GM19043 (cell line): ENCODE measurements around the gene ST7.

Experiments used
- ATAC-seq: cut with Tn5 transposase; IDR thresholded peaks from one replicate; pipeline ENCODE4 v1.9.1; 2021; ENCODE audit warnings: low read depth; ENCODE audit not compliant: unreplicated experiment

The ST7 gene

GRCh38 chr7:117248829-117249228 lies 295.5 kb downstream of the ST7 start:
- no peak for ATAC-seq

DNA sequence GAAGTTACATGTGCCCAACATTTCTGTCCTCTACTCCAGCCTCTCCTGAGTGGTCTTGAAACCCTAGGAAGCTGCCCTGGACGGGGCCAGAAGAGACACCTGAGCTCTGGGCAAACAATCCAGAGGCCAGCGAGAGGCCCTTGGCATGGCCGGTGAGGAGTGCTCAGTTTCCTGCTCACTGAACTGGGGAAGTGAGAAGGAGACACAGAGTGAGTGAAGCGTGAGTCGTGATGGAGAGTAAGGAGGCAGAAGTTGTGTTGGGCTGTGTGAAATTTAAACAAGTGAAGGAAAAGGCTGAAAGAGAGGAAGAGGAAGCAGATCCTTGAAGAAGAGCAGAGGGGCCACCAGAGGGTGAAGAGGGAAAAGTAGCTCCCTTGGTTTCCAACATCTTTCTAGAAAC lies 296.4 kb downstream of the ST7 start:
- ATAC-seq = no peak

- ATAC-seq = no peak
These were observed 296.9 kb downstream of the ST7 start for GRCh38 chr7:117250245-117250644.

DNA sequence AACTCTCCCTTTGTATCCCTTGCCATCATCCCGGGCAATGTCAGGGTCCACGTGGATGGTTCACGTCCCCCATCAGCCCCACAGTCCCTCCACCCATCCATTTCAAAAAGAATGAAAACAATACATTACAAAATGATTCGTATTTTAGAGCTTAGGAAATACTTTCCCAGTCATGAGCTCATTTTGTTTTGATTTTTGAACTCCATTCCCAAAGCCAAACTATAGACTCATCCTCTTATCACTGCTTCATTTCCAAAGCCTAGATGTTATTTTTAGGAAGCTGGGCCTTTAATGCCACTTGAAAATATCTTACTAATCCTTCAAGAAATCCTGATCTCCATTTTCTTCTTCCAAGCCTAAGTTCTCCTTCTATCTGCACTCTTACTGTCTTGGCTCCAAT lies 297.5 kb downstream of the ST7 start:
- ATAC-seq = no peak

DNA sequence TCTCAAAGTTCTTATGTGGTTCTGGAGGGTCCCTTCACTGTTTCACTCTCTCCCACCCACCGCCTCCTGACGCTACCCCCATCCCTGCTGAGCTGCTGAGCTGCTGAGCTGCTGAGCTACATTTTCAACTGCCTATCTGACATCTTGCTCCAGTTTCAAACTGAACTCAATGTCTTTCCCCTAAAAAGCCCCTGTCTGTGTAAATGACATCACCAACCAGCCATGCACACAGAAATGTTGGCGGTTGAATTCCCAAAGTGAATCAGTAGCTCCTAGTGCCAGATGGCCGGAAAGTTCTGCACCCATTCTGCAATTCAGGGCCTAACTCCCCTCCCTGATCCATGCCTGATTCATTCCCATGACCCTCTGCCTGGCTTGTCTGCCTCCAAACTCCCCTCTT lies 298.4 kb downstream of the ST7 start:
- ATAC-seq = no peak

DNA sequence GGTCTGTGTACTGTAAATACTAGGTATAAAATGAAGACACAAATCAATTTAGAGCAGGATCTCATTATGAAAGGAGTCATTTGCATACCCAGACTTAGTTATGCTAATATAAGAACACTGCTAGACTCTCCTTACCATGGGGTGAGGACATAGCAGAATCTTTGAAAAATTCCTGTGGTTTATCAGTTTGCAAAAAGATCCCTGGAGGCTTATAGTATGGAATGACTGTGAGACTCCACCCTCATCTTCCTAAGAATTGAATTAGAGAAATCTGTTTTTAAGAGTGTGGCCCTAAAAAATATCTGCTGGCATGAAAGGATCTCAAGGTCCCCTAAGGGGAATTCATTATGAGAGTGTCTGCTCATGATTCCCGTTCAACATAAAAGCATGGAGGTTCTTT lies 306.3 kb downstream of the ST7 start:
- no peak for ATAC-seq

GRCh38 chr7:117262546-117262945 lies 309.2 kb downstream of the ST7 start:
- no peak for ATAC-seq

DNA sequence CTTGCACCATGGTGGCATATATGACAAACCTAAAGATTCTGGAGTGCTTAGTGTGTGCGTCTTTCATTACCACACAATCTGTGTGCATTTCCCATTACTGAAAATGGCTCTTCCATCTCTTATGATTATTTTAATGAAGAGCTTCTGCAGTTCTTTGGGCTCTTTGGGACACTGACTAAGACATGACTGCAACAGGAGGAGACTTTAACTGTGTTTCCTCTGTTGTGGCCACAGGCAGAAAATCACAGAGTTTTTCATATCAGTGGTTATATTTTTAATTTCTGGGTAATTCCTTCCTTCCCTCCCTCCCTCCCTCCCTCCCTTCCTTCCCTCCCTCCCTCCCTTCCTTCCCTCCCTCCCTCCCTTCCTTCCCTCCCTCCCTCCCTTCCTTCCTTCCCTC lies 311.4 kb downstream of the ST7 start:
- ATAC-seq = no peak

- ATAC-seq = no peak
These were observed 316.1 kb downstream of the ST7 start for GRCh38 chr7:117269417-117269816.

DNA sequence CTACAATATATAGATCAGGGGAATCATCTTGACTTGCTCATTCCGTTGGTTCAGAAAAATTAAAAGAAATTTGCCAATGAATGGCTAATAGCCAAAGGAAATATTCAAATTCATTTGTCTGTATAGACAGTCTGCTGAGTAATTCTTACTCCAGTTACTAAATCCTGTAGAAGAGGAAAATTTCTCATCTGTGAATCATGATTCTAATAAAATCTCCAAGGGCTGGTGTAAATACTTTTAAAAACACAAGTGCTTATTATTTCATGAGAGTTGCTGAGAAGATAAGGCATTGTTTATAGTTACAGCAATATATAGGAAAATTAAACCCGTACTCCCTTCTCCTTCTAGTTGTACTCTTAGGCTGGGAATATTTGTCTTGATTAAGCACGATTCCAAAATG lies 316.6 kb downstream of the ST7 start:
- no peak for ATAC-seq

GRCh38 chr7:117270371-117270770 lies 317.1 kb downstream of the ST7 start:
- no peak for ATAC-seq

- no peak for ATAC-seq
These were observed 318.3 kb downstream of the ST7 start for GRCh38 chr7:117271566-117271965.

- no peak for ATAC-seq
These were observed 318.9 kb downstream of the ST7 start for GRCh38 chr7:117272017-117272759.

DNA sequence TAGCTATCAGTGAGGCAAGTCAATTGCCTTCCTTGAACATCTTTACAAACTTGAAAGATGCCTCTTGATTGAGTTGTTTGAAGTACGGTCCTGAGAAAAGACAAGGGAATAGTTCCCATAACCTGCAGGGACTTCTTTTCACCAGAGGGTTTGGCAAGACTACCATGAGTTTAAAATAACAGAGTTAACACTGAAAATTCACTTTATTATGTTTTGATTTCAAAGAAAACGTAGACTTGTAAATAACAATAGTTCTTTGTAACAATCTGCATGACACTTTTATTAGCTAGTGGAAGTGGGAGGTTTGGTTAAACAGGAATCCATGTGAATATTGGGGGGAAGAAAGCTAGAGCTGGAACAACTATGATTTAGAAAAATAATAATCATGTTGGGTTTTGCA lies 320.0 kb downstream of the ST7 start:
- no peak for ATAC-seq

- no peak for ATAC-seq
These were observed 320.5 kb downstream of the ST7 start for GRCh38 chr7:117273814-117274225.

GRCh38 chr7:117274951-117275350 lies 321.6 kb downstream of the ST7 start:
- ATAC-seq = no peak

DNA sequence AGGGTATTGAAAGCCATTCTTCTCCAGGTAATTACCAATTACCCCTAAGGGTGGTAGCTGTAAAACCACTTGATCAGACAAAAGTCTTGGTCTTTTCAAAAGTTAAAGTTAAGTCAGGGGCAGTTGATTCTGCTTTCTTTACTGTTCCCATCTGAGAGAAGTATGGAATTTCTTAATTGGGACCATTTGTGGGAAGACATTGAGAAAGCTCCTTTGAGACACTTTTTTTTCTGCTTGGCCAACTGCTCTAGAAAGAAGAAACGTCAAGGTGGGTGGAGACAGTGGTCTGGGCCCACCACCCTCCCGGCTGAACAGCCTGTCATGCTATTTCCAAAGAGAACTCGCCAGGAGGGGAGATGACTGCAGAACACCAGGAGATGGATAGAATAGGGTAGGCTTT lies 324.3 kb downstream of the ST7 start:
- no peak for ATAC-seq

DNA sequence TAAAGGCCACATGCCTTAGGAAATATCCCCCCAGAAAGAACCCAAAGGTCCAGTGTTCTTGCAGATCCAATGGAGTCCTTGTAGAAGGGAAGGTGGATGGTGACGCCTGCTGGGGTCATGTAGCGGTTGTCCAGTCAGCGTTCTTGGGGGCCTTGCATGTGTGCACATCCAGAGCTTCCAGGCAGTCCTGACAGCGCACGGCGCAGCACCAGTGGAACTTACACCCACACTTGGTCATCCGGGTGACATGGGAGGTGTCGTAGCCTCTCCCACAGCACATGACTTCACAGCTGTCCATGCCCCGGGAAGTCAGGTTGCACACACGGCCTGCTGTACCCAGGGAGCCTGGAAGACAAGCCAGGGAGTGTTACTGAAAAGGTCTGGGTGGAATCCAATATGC lies 324.7 kb downstream of the ST7 start:
- ATAC-seq = no peak

DNA sequence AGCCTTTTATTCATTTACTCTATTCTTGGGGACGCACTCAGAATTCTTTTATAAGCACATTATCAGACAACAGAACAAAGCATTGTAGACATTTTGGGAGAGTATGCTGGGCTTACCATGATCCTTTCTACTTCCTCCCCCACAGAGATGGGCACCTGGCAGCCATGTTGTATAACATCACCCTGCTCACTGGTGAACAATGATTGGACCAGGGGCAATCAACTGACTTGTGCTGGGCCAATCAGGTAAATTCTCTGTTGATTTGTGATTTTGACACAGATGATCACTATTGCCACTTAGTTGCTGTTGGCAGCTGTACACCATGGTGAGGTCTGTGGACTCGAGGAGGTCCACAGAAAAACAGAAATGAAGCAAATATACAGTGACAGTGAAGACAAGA lies 325.9 kb downstream of the ST7 start:
- ATAC-seq = no peak
